Inflammatory macrophage treated with lipopolysaccharide for 1 hour (primary cell): ENCODE measurements around the gene SLC22A7.
"Not testable (repeated sequence)": the region's sequence is repeated elsewhere in the genome, so short reads cannot be mapped to it uniquely, and the experiment has no call there.

Experiments used
- DNase-seq, 2 donors: peaks; one replicate each; pipeline ENCODE4 v3.0.0-alpha.2; 2020 to 2022

SLC22A7 gene

GRCh38 chr6:43302126-43302525 is 4.1 kb downstream of the SLC22A7 start:
- DNase-seq = no peak

DNA sequence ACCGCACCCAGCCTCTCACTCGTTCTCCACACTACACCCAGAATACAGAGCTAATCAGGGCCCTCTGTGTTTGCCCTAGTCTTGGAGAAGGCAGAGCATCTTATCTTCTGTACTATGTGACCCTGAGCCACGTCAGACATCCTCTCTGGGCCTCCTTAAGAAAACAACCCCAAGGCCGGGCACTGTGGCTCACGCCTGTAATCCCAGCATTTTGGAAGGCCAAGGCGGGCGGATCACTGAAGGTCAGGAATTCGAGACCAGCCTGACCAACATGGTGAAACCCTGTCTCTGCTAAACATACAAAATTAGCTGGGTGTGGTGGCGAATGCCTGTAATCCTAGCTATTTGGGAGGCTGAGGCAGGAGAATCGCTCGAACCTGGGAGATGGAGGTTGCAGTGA is 4.9 kb downstream of the SLC22A7 start:
- DNase-seq = not testable (repeated sequence)

DNA sequence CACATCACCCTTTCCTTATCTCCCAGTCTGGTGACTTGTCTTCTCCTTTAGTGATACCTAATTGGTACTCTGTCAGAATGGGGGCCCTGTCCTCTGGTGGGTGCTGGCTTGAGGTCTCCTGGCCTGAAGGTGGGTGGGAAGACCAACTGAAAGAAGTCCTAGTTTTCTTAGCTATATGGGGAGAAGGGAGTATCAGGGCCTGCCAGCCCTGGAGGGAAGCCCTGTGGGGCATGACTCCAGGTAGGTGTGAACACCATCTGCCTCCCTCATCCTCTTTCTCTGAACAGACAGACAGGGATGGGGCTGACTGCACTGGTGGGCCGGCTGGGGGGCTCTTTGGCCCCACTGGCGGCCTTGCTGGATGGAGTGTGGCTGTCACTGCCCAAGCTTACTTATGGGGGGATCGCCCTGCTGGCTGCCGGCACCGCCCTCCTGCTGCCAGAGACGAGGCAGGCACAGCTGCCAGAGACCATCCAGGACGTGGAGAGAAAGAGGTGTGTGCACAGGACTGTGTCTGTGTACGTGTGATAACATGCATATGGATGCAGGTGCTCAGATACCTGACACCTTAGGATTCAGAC is 5.8 kb downstream of the SLC22A7 start:
- DNase-seq = no peak

DNA sequence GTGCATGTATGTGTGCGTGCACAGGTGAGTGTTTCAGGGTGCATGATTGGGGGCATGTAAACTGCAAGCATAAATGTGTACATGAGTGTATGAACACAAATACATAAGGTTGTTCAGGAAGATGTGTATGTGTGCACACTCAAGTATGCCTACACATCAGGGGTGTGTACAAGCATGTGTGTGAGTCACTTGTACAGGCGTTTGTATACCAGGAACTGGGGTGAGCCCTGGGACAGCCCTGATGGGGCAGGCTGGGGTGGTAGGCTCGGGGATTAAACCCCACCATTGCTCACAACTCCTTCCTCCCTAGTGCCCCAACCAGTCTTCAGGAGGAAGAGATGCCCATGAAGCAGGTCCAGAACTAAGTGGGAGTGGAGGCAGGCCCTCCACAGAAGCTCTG is 6.3 kb downstream of the SLC22A7 start:
- DNase-seq = no peak

- no peak for DNase-seq
Observed at GRCh38 chr6:43304882-43305281, 6.8 kb downstream of the SLC22A7 start.

DNA sequence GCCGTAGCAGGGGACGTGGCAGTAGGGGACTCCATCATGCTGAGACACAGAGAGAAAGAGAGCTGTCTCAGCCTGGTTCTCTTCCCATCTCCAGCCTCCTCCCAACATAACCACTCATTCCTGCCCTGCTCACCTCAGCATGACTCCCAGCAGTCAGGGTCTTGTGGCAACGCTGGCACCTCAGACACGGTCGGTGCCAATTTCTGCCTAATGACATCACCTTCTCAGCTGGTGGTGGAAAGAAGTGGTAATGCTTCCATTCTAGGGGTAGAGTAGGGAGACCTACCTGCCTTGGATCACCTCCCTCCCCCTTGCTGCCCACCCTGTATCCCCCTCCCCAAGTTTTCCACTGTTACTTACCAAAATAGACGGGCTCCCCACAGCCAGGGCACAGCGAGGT is 8.0 kb downstream of the SLC22A7 start:
- DNase-seq = no peak

- no peak for DNase-seq
Observed at GRCh38 chr6:43307451-43308100, 9.5 kb downstream of the SLC22A7 start.

- no peak for DNase-seq
Observed at GRCh38 chr6:43308101-43308989, 10.3 kb downstream of the SLC22A7 start, which contains the start of gene CRIP3. TSS of gene CRIP3 (minus strand) at chr6:43308826. CDS start at chr6:43308792, 34 bp downstream.

GRCh38 chr6:43308990-43309477 is 11.0 kb downstream of the SLC22A7 start:
- no peak for DNase-seq

- peak; percentile 30 to 43 for DNase-seq
Observed at GRCh38 chr6:43310134-43310533, 12.1 kb downstream of the SLC22A7 start.

GRCh38 chr6:43310624-43311023 is 12.6 kb downstream of the SLC22A7 start:
- DNase-seq = peak in 1 of 2 donors; percentile 25

- DNase-seq = peak; percentile 39 to 58
Observed at GRCh38 chr6:43311666-43312065, 13.6 kb downstream of the SLC22A7 start.

GRCh38 chr6:43313813-43314212 is 15.8 kb downstream of the SLC22A7 start:
- no peak for DNase-seq

GRCh38 chr6:43318011-43318410 is 20.0 kb downstream of the SLC22A7 start:
- peak; percentile 19 to 27 for DNase-seq

DNA sequence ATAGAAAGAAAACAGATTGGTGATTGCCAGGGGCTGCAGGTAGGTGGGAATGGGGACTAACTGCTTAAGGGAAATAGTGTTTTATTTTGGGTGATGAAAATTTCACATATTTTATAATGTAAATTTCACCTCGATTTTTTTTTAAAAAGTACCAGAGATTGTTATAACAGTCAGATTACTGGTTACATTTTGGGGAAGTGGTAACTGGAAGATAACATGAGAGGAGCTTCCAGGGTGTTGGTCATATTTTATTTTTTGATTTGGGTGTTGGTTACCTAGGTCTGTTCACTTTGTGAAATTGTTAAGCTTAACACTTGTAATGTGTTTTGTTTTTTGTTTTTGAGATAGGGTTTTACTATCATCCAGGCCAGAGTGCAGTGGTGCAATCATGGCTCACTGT is 27.8 kb downstream of the SLC22A7 start:
- DNase-seq = no peak

GRCh38 chr6:43328528-43328927 is 30.5 kb downstream of the SLC22A7 start:
- no peak for DNase-seq

DNA sequence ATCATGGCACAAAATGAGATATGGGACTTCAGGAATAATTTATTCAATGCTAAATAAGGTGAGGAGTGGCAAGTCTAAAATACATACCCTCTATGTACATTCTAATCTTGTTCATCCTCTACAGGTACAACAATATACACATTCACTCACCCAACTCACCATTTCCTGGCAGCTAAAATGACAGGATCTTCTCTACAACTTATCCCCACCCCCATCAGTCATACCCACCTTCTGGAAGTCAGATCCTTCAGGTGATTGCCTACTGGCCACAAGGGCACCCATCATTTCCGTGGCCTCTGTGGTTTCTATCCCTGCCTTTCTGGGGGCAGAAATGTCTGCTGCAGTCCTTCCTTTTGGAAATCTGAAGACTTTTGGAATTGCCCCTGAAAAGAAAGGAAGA is 33.4 kb downstream of the SLC22A7 start:
- DNase-seq = no peak

DNA sequence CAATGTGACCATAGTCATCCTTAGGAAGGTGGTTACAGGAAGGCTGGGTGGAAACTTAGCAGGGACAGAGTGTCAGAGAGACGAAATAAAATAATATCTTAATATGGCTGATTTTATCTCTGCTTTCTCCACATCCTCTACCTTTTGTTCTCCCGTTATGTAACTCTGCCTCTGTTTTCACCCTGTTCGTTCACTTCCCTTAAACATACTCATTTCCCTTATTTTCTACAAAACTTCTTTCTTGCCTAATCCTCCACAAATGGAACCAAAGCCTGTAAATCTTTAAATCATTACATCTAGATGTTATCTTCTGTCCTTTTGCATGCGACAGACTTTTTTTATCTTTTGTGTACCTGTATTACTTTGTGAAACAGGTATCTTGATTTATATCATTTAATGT is 33.8 kb downstream of the SLC22A7 start:
- peak; percentile 55 to 64 for DNase-seq

GRCh38 chr6:43334466-43335095 is 36.5 kb downstream of the SLC22A7 start:
- peak; percentile 37 to 70 for DNase-seq

GRCh38 chr6:43335469-43335868 is 37.4 kb downstream of the SLC22A7 start:
- DNase-seq = no peak

GRCh38 chr6:43336382-43336781 is 38.3 kb downstream of the SLC22A7 start:
- DNase-seq = no peak

DNA sequence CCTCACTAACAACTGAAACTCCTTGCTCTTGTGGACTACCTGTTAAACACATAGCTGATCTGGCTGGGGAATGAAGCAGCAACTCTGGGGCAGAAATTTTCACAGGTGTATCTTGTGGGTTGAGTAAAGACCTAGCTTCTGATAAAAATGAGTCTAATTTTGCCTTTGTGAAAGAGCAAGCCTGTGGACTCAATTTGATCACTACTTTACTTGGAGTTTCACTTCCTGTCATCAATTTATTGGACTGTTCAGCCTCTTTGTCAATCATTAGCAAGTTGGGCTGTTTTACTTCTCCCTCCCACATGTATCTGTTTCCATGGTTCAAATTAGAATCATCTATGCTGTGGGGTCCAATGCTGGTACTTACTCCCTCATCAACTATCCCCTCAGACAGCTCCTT is 40.2 kb downstream of the SLC22A7 start:
- DNase-seq = no peak

- DNase-seq = no peak
Observed at GRCh38 chr6:43339168-43339567, 41.1 kb downstream of the SLC22A7 start.
